ENCODE measurements around the gene LRCH1.
"Not testable (repeated sequence)": the region's sequence is repeated elsewhere in the genome, so short reads cannot be mapped to it uniquely, and the experiment has no call there.

GRCh38 chr13:46769925-46770324 lies 217.0 kb downstream of the LRCH1 start:
- not testable (repeated sequence) for TF ChIP-seq CTCF (conservative IDR thresholded peaks at IDR 0.05); EZH2 (IDR thresholded peaks at IDR 0.05; ENCODE audit: low read depth)

Data from PC-9 (cell line).